22Rv1 (cell line): ENCODE measurements around the gene TFCP2L1.

ENCODE experiments used
- CTCF ChIP-seq: fragments of 450-650 bp; IDR thresholded peaks from 2 replicates; pipeline ENCODE4 v1.5.1; 2017; ENCODE audit warnings: mild to moderate bottlenecking
- ZFX ChIP-seq: fragments of 450-650 bp; IDR thresholded peaks from 2 replicates; pipeline ENCODE4 v1.6.1; 2017; ENCODE audit warnings: antibody characterized with exemption, borderline replicate concordance

GRCh38 chr2:121326628-121327027, 41.6 kb upstream of the TFCP2L1 start:
- TF ChIP-seq CTCF: no peak
- TF ChIP-seq ZFX: no peak
